GM12878 (cell line): Measurements from ENCODE around the gene ADGB. TPM values are rescaled to one million over a fixed set of nuclear protein-coding genes. Genes with fewer than 3 reads are reported as not detected.

ENCODE experiments used
- ATAC-seq: fragments of 200-7000 bp; cut with Tn5 transposase; 3 replicates; pipeline ENCODE4 v1.9.1; 2020; ENCODE audit warnings: mild to moderate bottlenecking, moderate library complexity
- BruUV-seq: library from RNA; stranded (reverse); fragments of 400-500 nt; replicated peaks from 2 replicates; lab custom pipeline; 2021; lab: Mats Ljungman, UMichigan
- CTCF ChIA-PET: fragments of 300-600 bp; sonication (Branson Sonifier 250); formaldehyde crosslinking; extraction: SDS; loops from one replicate; lab custom pipeline; 2021; ENCODE audit warnings: inconsistent platforms; lab: Yijun Ruan, JAX
- POLR2A ChIA-PET: fragments of 350-600 bp; formaldehyde crosslinking; extraction: SDS; loops from one replicate; lab custom pipeline; 2021; ENCODE audit warnings: inconsistent platforms; lab: Charles Lee
- RAD21 ChIA-PET: fragments of 300-600 bp; sonication (Branson Sonifier 250); formaldehyde crosslinking; loops from one replicate; lab custom pipeline; 2023; ENCODE audit warnings: antibody characterized with exemption; ENCODE audit not compliant: unreplicated experiment; lab: Charles Lee
- SMC1A ChIA-PET: fragments of 300-600 bp; sonication (Branson Sonifier 250); formaldehyde crosslinking; loops from one replicate; lab custom pipeline; 2023; ENCODE audit not compliant: unreplicated experiment, uncharacterized antibody; lab: Charles Lee
- DNase-seq: peaks from one replicate; pipeline ENCODE4 v3.0.0-alpha.2; 2011; ENCODE audit warnings: low read depth, low spot score
- FAIRE-seq: peaks from 3 replicates; lab custom pipeline; 2011; peaks lifted over from hg19 to GRCh38; lab: Jason Lieb, UNC
- H2AFZ ChIP-seq: 2 replicates; pipeline ENCODE4 v1.6.0; 2011; ENCODE audit warnings: low read depth, low read length, control low read depth; ENCODE audit not compliant: control insufficient read depth
- H3K27ac ChIP-seq: 2 replicates; pipeline ENCODE4 v1.5.1; 2011; ENCODE audit warnings: control low read depth; ENCODE audit not compliant: control insufficient read depth, insufficient read depth
- H3K27me3 ChIP-seq, 2 experiments: replicated peaks in 1 of 2; 2 replicates each; pipeline versions ENCODE4 v1.6.0 to v1.6.1; 2011; ENCODE audit warnings: low read length in 1 of 2; ENCODE audit not compliant: control insufficient read depth in 2 of 2, insufficient read depth in 2 of 2
- H3K36me3 ChIP-seq, 2 experiments: 2 replicates each; pipeline ENCODE4 v1.5.1; 2011; ENCODE audit warnings: low read length in 1 of 2; ENCODE audit not compliant: control insufficient read depth in 2 of 2, insufficient read depth in 2 of 2
- H3K4me1 ChIP-seq: 2 replicates; pipeline ENCODE4 v1.6.1; 2011; ENCODE audit warnings: mild to moderate bottlenecking, low read length, moderate library complexity, mixed read lengths; ENCODE audit not compliant: control insufficient read depth, insufficient read depth
- H3K4me2 ChIP-seq: 2 replicates; pipeline ENCODE4 v1.6.0; 2011; ENCODE audit warnings: control low read depth; ENCODE audit not compliant: control insufficient read depth, insufficient read depth
- H3K4me3 ChIP-seq: fragments of 200-600 bp; sonication (generic); 2 replicates; pipeline ENCODE4 v1.5.1; 2016
- H3K79me2 ChIP-seq: 2 replicates; pipeline ENCODE4 v1.6.0; 2011; ENCODE audit warnings: low read length; ENCODE audit not compliant: control insufficient read depth, insufficient read depth
- H3K9ac ChIP-seq: 2 replicates; pipeline ENCODE4 v1.8.0; 2011; ENCODE audit warnings: low read length, control low read depth, mixed read lengths; ENCODE audit not compliant: control insufficient read depth, insufficient read depth
- H3K9me3 ChIP-seq: replicated peaks from 3 replicates; pipeline ENCODE4 v1.5.1; 2011; ENCODE audit warnings: mild to moderate bottlenecking, low read length; ENCODE audit not compliant: control insufficient read depth, insufficient read depth
- H4K20me1 ChIP-seq: 2 replicates; pipeline ENCODE4 v1.6.0; 2011; ENCODE audit not compliant: control insufficient read depth, insufficient read depth
- BCL11A ChIP-seq: IDR thresholded peaks from 2 replicates; pipeline ENCODE4 v1.6.1; 2011; ENCODE audit warnings: low read depth, low read length
- CHD4 ChIP-seq: fragments of 200-600 bp; sonication (generic); IDR thresholded peaks from 2 replicates; pipeline ENCODE4 v1.6.1; 2016; ENCODE audit warnings: mild to moderate bottlenecking
- EP300 ChIP-seq, 2 experiments: fragments of 150-350 bp in 1 of 2; IDR thresholded peaks; 2 replicates each; pipeline ENCODE4 v1.6.1; 2011 to 2012; ENCODE audit warnings: low read depth in 2 of 2, low read length in 2 of 2, borderline replicate concordance in 1 of 2, improper control_type of control experiment in 1 of 2, inconsistent platforms in 1 of 2; ENCODE audit not compliant: control insufficient read depth in 1 of 2
- HDAC2 ChIP-seq: fragments of 200-600 bp; sonication (generic); IDR thresholded peaks from 2 replicates; pipeline ENCODE4 v1.6.1; 2017
- IRF4 ChIP-seq: IDR thresholded peaks from 2 replicates; pipeline ENCODE4 v1.6.1; 2011; ENCODE audit warnings: low read depth, low read length
- POLR2A ChIP-seq: IDR thresholded peaks from 2 replicates; pipeline ENCODE4 v1.6.1; 2011; ENCODE audit warnings: low read depth, mild to moderate bottlenecking, low read length
- POLR2AphosphoS2 ChIP-seq: IDR thresholded peaks from 2 replicates; pipeline ENCODE4 v1.6.1; 2011; ENCODE audit warnings: low read depth, mild to moderate bottlenecking, low read length, improper control_type of control experiment, moderate library complexity
- POLR2AphosphoS5 ChIP-seq: IDR thresholded peaks from 2 replicates; pipeline ENCODE4 v1.6.1; 2011; ENCODE audit warnings: mild to moderate bottlenecking, low read length, inconsistent platforms
- TCF3 ChIP-seq: IDR thresholded peaks from 2 replicates; pipeline ENCODE4 v1.6.1; 2012; ENCODE audit warnings: low read depth, mild to moderate bottlenecking, low read length, borderline replicate concordance; ENCODE audit not compliant: insufficient read depth
- ZNF217 ChIP-seq: fragments of 450-650 bp; IDR thresholded peaks from 2 replicates; pipeline ENCODE4 v1.6.1; 2017; ENCODE audit warnings: antibody characterized with exemption, mild to moderate bottlenecking
- ZSCAN29 ChIP-seq: fragments of 450-650 bp; IDR thresholded peaks from 2 replicates; pipeline ENCODE4 v1.6.1; 2017; ENCODE audit warnings: mild to moderate bottlenecking, moderate library complexity
- WGBS: methylation state at CpG from one replicate; pipeline ENCODE4 v1.1.6; 2016; ENCODE audit warnings: low lambda C conversion rate; ENCODE audit not compliant: insufficient replicate concordance, insufficient coverage; ENCODE audit errors: missing lambda C conversion rate; 5-methylcytosine and 5-hydroxymethylcytosine counted together
- in situ Hi-C: fragments of 300-500 bp; cut with MboI; formaldehyde crosslinking; loops from 9 replicates; pipeline ENCODE4 v1.14.3; 2018; ENCODE audit warnings: mixed read lengths
- intact Hi-C: fragments of 100-400 bp; cut with micrococcal nuclease; formaldehyde crosslinking; loops from one replicate; pipeline ENCODE4 v1.14.2; 2022; ENCODE audit not compliant: unreplicated experiment
- polyA plus RNA-seq, 11 experiments: library from polyadenylated mRNA; depleted of rRNA in 4 of 11; unstranded in 6 of 11; stranded (reverse) in 5 of 11; fragments of >200 nt; fragmentation: Nextera tagmentation in 4 of 11; fragmentation: Illumina TruSeq in 1 of 11; extraction: Ambion mirVana in 4 of 11; extraction: Trizol in 1 of 11; gene quantifications; 1 replicate in 1 of 11; 2 replicates in 10 of 11; pipeline versions ENCODE4 v1.2.1 to v1.2.3, GENCODE V29; 2011 to 2016; ENCODE audit warnings: inconsistent platforms in 2 of 11, missing spikeins in 2 of 11, low read depth in 1 of 11
- total RNA-seq, 4 experiments: library from RNA; depleted of rRNA in 3 of 4; stranded (reverse); fragments of >200 nt in 3 of 4; fragmentation: Illumina TruSeq in 1 of 4; extraction: Trizol in 1 of 4; gene quantifications; 2 replicates each; pipeline versions ENCODE4 v1.2.1 to v1.2.3, GENCODE V29; 2013 to 2021
- TF ChIP-seq, protein P1 (sequence below): IDR thresholded peaks from 2 replicates; pipeline ENCODE4 v1.6.1; 2012; ENCODE audit warnings: improper control_type of control experiment, low read depth, low read length; ENCODE audit not compliant: insufficient replicate concordance
- TF ChIP-seq, protein P2 (sequence below): IDR thresholded peaks from 2 replicates; pipeline ENCODE4 v1.6.1; 2012; ENCODE audit warnings: low read length, inconsistent platforms
- TF ChIP-seq, protein P3 (sequence below): fragments of 450-650 bp; IDR thresholded peaks from 2 replicates; pipeline ENCODE4 v1.6.1; 2017; ENCODE audit warnings: mild to moderate bottlenecking, moderate library complexity

Gene ADGB
- total and polyA plus RNA-seq, 10 of the 15 experiments (the other 5 are each of a cell fraction or from before 2014, with no cell fraction given): not detected

DNA sequence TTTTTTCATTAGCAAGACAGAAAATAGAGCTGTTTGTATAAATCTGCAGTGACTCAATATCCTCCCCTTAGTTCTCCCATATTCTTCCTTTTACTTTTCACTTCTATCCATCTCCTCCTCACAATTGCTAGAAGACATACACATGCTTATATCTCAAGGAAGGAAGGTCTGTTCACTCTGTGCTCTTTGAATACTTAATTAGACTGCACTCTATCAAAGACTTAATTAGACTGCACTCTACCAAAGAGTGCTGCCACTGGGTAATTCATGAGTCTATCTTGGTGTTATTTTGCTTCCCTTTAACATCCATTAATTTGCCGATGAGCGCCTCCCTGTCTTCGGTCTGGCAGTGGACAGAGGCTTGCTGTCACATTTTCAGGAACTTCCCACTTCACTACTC is 241.9 kb downstream of the ADGB start (continued):
- TF ChIP-seq, protein P1, sequence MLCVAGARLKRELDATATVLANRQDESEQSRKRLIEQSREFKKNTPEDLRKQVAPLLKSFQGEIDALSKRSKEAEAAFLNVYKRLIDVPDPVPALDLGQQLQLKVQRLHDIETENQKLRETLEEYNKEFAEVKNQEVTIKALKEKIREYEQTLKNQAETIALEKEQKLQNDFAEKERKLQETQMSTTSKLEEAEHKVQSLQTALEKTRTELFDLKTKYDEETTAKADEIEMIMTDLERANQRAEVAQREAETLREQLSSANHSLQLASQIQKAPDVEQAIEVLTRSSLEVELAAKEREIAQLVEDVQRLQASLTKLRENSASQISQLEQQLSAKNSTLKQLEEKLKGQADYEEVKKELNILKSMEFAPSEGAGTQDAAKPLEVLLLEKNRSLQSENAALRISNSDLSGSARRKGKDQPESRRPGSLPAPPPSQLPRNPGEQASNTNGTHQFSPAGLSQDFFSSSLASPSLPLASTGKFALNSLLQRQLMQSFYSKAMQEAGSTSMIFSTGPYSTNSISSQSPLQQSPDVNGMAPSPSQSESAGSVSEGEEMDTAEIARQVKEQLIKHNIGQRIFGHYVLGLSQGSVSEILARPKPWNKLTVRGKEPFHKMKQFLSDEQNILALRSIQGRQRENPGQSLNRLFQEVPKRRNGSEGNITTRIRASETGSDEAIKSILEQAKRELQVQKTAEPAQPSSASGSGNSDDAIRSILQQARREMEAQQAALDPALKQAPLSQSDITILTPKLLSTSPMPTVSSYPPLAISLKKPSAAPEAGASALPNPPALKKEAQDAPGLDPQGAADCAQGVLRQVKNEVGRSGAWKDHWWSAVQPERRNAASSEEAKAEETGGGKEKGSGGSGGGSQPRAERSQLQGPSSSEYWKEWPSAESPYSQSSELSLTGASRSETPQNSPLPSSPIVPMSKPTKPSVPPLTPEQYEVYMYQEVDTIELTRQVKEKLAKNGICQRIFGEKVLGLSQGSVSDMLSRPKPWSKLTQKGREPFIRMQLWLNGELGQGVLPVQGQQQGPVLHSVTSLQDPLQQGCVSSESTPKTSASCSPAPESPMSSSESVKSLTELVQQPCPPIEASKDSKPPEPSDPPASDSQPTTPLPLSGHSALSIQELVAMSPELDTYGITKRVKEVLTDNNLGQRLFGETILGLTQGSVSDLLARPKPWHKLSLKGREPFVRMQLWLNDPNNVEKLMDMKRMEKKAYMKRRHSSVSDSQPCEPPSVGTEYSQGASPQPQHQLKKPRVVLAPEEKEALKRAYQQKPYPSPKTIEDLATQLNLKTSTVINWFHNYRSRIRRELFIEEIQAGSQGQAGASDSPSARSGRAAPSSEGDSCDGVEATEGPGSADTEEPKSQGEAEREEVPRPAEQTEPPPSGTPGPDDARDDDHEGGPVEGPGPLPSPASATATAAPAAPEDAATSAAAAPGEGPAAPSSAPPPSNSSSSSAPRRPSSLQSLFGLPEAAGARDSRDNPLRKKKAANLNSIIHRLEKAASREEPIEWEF: no peak
- no peak for TF ChIP-seq EP300 (IDR thresholded peaks at IDR 0.05; ENCODE audit: borderline replicate concordance in 1 of 2, control insufficient read depth in 1 of 2, low read depth in 2 of 2, low read length in 2 of 2)
- TF ChIP-seq POLR2AphosphoS2: no peak
- TF ChIP-seq, protein P2, sequence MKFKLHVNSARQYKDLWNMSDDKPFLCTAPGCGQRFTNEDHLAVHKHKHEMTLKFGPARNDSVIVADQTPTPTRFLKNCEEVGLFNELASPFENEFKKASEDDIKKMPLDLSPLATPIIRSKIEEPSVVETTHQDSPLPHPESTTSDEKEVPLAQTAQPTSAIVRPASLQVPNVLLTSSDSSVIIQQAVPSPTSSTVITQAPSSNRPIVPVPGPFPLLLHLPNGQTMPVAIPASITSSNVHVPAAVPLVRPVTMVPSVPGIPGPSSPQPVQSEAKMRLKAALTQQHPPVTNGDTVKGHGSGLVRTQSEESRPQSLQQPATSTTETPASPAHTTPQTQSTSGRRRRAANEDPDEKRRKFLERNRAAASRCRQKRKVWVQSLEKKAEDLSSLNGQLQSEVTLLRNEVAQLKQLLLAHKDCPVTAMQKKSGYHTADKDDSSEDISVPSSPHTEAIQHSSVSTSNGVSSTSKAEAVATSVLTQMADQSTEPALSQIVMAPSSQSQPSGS: no peak
- TF ChIP-seq ZSCAN29: no peak

DNA sequence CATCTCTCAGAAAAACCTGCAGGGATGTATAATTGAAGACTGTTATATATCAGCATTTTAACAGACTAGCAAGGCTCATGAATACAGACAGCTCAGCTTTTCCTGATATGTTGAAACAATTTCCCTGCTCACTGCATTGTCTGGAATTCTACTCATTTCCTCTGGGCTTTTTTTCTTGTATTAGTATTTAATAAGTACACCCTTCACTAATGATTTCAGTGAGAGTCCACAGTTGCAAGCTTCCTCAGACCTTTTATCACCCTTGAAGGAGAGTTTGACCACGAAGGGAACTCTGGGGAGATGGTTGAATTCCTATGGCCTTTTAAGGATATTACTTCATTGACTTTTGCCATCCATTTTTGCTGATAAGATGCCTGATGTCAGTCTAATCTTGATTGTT is 248.7 kb downstream of the ADGB start:
- no TSS peak for BruUV-seq
- 7% methylated on average over 1 of the region's 1 CpG for WGBS
- FAIRE-seq (no peak), ATAC-seq (no peak), DNase-seq (no peak)
- H3K9me3 ChIP-seq: no peaks in the 10 kb centered on the region; the same call in 2 of the 3 replicates
- H3K36me3 ChIP-seq: no peaks in the 10 kb centered on the region
- POLR2A ChIA-PET: no interaction called here
- CTCF ChIA-PET: interaction anchor here (1.8 to 2.0 kb wide), 2 partner anchors 9 to 31 kb away, joined by 4 to 7 read pairs; no protein-coding TSS in a partner anchor
- H3K79me2 ChIP-seq: no peaks in the 10 kb centered on the region
- H2AFZ ChIP-seq: no peak overlapping the region
- intact Hi-C loops: no loop called here
- H3K4me1 ChIP-seq: no peaks in the 10 kb centered on the region
- SMC1A ChIA-PET: interaction anchor here (0.6 kb wide), 1 partner anchor 568 kb away, joined by 3 read pairs; no protein-coding TSS in a partner anchor
- RAD21 ChIA-PET: no interaction called here
- H3K9ac ChIP-seq: no peak overlapping the region
- in situ Hi-C loops: no loop called here
- H4K20me1 ChIP-seq: no peaks in the 10 kb centered on the region
- no peak overlapping the region for H3K27ac ChIP-seq
- H3K4me2 ChIP-seq: no peak overlapping the region
- no peak overlapping the region for H3K4me3 ChIP-seq
- H3K27me3 ChIP-seq: no peaks in the 10 kb centered on the region
- TF ChIP-seq BCL11A (no peak), HDAC2 (no peak), ZNF217 (no peak), POLR2A (no peak), POLR2AphosphoS5 (no peak), CHD4 (no peak), IRF4 (no peak), TCF3 (no peak)
- TF ChIP-seq, protein P3, sequence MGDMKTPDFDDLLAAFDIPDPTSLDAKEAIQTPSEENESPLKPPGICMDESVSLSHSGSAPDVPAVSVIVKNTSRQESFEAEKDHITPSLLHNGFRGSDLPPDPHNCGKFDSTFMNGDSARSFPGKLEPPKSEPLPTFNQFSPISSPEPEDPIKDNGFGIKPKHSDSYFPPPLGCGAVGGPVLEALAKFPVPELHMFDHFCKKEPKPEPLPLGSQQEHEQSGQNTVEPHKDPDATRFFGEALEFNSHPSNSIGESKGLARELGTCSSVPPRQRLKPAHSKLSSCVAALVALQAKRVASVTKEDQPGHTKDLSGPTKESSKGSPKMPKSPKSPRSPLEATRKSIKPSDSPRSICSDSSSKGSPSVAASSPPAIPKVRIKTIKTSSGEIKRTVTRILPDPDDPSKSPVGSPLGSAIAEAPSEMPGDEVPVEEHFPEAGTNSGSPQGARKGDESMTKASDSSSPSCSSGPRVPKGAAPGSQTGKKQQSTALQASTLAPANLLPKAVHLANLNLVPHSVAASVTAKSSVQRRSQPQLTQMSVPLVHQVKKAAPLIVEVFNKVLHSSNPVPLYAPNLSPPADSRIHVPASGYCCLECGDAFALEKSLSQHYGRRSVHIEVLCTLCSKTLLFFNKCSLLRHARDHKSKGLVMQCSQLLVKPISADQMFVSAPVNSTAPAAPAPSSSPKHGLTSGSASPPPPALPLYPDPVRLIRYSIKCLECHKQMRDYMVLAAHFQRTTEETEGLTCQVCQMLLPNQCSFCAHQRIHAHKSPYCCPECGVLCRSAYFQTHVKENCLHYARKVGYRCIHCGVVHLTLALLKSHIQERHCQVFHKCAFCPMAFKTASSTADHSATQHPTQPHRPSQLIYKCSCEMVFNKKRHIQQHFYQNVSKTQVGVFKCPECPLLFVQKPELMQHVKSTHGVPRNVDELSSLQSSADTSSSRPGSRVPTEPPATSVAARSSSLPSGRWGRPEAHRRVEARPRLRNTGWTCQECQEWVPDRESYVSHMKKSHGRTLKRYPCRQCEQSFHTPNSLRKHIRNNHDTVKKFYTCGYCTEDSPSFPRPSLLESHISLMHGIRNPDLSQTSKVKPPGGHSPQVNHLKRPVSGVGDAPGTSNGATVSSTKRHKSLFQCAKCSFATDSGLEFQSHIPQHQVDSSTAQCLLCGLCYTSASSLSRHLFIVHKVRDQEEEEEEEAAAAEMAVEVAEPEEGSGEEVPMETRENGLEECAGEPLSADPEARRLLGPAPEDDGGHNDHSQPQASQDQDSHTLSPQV: no peak
